HepG2 (cell line): ENCODE results near the gene BRCA1. TPM values are rescaled to one million over a fixed set of nuclear protein-coding genes. Genes with fewer than 3 reads are reported as not detected.
A peak's percentile ranks its signal among the peaks of the same experiment; 100 is the strongest.

ENCODE experiments used
- AHR ChIP-seq: IDR thresholded peaks from 2 replicates; pipeline ENCODE4 v1.6.1; 2018; ENCODE audit warnings: missing genetic modification reagents, missing compliant biosample characterization
- FOXO1 ChIP-seq: sonication (generic); formaldehyde crosslinking; IDR thresholded peaks from 2 replicates; pipeline ENCODE4 v1.4.0; 2020; ENCODE audit warnings: missing genetic modification reagents
- MED1 ChIP-seq: sonication (generic); formaldehyde crosslinking; IDR thresholded peaks from 2 replicates; pipeline ENCODE4 v1.4.0; 2020; ENCODE audit warnings: missing genetic modification reagents
- ZBTB1 ChIP-seq: sonication (generic); formaldehyde crosslinking; IDR thresholded peaks from 2 replicates; pipeline ENCODE4 v1.4.0; 2020; ENCODE audit warnings: missing genetic modification reagents, borderline replicate concordance
- ZNF44 ChIP-seq: sonication (generic); formaldehyde crosslinking; IDR thresholded peaks from 2 replicates; pipeline ENCODE4 v1.5.1; 2020; ENCODE audit warnings: mild to moderate bottlenecking, missing genetic modification reagents
- ZNF556 ChIP-seq: sonication (generic); formaldehyde crosslinking; IDR thresholded peaks from 2 replicates; pipeline ENCODE4 v1.4.0; 2020; ENCODE audit warnings: mild to moderate bottlenecking, missing genetic modification reagents, borderline replicate concordance
- ZNF619 ChIP-seq: sonication (generic); formaldehyde crosslinking; IDR thresholded peaks from 2 replicates; pipeline ENCODE4 v1.4.0; 2020; ENCODE audit warnings: mild to moderate bottlenecking, missing genetic modification reagents
- ZNF644 ChIP-seq: IDR thresholded peaks from 2 replicates; pipeline ENCODE4 v1.6.1; 2016; ENCODE audit warnings: low read depth
- ZNF777 ChIP-seq: sonication (generic); formaldehyde crosslinking; IDR thresholded peaks from 2 replicates; pipeline ENCODE4 v1.4.0; 2020; ENCODE audit warnings: missing genetic modification reagents
- ZNF850 ChIP-seq: sonication (generic); formaldehyde crosslinking; conservative IDR thresholded peaks from 2 replicates; pipeline ENCODE4 v1.9.0; 2021; ENCODE audit warnings: mild to moderate bottlenecking, missing genetic modification reagents
- ZSCAN22 ChIP-seq: sonication (generic); formaldehyde crosslinking; IDR thresholded peaks from 2 replicates; pipeline ENCODE4 v1.4.0; 2020; ENCODE audit warnings: mild to moderate bottlenecking, missing genetic modification reagents
- ZSCAN9 ChIP-seq: IDR thresholded peaks from 2 replicates; pipeline ENCODE4 v1.6.1; 2016; ENCODE audit warnings: borderline replicate concordance
- polyA plus RNA-seq, 8 experiments: library from polyadenylated mRNA; depleted of rRNA in 3 of 8; stranded (reverse) in 7 of 8; unstranded in 1 of 8; fragments of >200 nt; fragmentation: Illumina TruSeq in 4 of 8; extraction: Trizol in 4 of 8; gene quantifications; 2 replicates each; pipeline versions ENCODE4 v1.2.1 to v1.2.3, GENCODE V29; 2011 to 2016; ENCODE audit warnings: low read depth in 4 of 8, missing spikeins in 1 of 8, mixed read lengths in 1 of 8; ENCODE audit not compliant: insufficient read depth in 1 of 8
- total RNA-seq, 5 experiments: library from RNA; depleted of rRNA; stranded (reverse); fragments of >200 nt; fragmentation: Illumina TruSeq; extraction: Trizol; gene quantifications; 2 replicates each; pipeline ENCODE4 v1.2.3, GENCODE V29; 2016; ENCODE audit warnings: low read depth in 1 of 5
- TF ChIP-seq, protein P1 (sequence below): sonication (generic); formaldehyde crosslinking; IDR thresholded peaks from 2 replicates; pipeline ENCODE4 v1.4.0; 2020; ENCODE audit warnings: mild to moderate bottlenecking, missing genetic modification reagents
- TF ChIP-seq, protein P2 (sequence below): IDR thresholded peaks from 2 replicates; pipeline ENCODE4 v1.6.1; 2016; ENCODE audit warnings: mild to moderate bottlenecking
- TF ChIP-seq, protein P3 (sequence below): sonication (generic); formaldehyde crosslinking; conservative IDR thresholded peaks from 2 replicates; pipeline ENCODE4 v1.4.0; 2020; ENCODE audit warnings: missing genetic modification reagents
- TF ChIP-seq, protein P4 (sequence below): IDR thresholded peaks from 2 replicates; pipeline ENCODE4 v1.6.1; 2016; ENCODE audit warnings: missing compliant biosample characterization, missing genetic modification reagents, borderline replicate concordance
- TF ChIP-seq, protein P5 (sequence below): sonication (generic); formaldehyde crosslinking; IDR thresholded peaks from 2 replicates; pipeline ENCODE4 v1.5.0; 2020; ENCODE audit warnings: missing genetic modification reagents, mild to moderate bottlenecking, borderline replicate concordance
- TF ChIP-seq, protein P6 (sequence below): IDR thresholded peaks from 2 replicates; pipeline ENCODE4 v1.6.1; 2012; ENCODE audit warnings: low read depth, low read length, improper control_type of control experiment
- TF ChIP-seq, protein P7 (sequence below): sonication (generic); formaldehyde crosslinking; IDR thresholded peaks from 2 replicates; pipeline ENCODE4 v1.5.0; 2020; ENCODE audit warnings: missing genetic modification reagents, mild to moderate bottlenecking, borderline replicate concordance

The BRCA1 gene
- total and polyA plus RNA-seq, 2 of the 13 experiments (the other 11 are each of a cell fraction or from before 2014, with no cell fraction given) = 13.3 to 37.5 TPM

DNA sequence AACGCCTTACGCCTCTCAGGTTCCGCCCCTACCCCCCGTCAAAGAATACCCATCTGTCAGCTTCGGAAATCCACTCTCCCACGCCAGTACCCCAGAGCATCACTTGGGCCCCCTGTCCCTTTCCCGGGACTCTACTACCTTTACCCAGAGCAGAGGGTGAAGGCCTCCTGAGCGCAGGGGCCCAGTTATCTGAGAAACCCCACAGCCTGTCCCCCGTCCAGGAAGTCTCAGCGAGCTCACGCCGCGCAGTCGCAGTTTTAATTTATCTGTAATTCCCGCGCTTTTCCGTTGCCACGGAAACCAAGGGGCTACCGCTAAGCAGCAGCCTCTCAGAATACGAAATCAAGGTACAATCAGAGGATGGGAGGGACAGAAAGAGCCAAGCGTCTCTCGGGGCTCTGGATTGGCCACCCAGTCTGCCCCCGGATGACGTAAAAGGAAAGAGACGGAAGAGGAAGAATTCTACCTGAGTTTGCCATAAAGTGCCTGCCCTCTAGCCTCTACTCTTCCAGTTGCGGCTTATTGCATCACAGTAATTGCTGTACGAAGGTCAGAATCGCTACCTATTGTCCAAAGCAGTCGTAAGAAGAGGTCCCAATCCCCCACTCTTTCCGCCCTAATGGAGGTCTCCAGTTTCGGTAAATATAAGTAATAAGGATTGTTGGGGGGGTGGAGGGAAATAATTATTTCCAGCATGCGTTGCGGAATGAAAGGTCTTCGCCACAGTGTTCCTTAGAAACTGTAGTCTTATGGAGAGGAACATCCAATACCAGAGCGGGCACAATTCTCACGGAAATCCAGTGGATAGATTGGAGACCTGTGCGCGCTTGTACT lies at the start of gene BRCA1 (continued):
- TF ChIP-seq, protein P1, sequence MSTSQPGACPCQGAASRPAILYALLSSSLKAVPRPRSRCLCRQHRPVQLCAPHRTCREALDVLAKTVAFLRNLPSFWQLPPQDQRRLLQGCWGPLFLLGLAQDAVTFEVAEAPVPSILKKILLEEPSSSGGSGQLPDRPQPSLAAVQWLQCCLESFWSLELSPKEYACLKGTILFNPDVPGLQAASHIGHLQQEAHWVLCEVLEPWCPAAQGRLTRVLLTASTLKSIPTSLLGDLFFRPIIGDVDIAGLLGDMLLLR (CRISPR knock-in tag) = no peak; the same call in none of the 2 replicates
- TF ChIP-seq ZBTB1 (CRISPR knock-in tag) (no peak), ZNF44 (CRISPR knock-in tag) (no peak; the same call in 1 of the 2 replicates), ZSCAN9 (CRISPR knock-in tag) (0 out of 2 replicates have a peak, but pooled peaks have one; percentile 66), ZSCAN22 (0 out of 2 replicates have a peak, but pooled peaks have one; percentile 51), ZNF619 (CRISPR knock-in tag) (peak; percentile 96), ZNF850 (CRISPR knock-in tag) (no peak), FOXO1 (CRISPR knock-in tag) (no peak; the same call in none of the 2 replicates), ZNF556 (CRISPR knock-in tag) (no peak; the same call in 1 of the 2 replicates), AHR (CRISPR knock-in tag) (no peak; the same call in 1 of the 2 replicates), MED1 (CRISPR knock-in tag) (peak; percentile 71), ZNF777 (peak; percentile 62), ZNF644 (CRISPR knock-in tag) (0 out of 2 replicates have a peak, but pooled peaks have one; percentile 24)
- TF ChIP-seq, protein P2, sequence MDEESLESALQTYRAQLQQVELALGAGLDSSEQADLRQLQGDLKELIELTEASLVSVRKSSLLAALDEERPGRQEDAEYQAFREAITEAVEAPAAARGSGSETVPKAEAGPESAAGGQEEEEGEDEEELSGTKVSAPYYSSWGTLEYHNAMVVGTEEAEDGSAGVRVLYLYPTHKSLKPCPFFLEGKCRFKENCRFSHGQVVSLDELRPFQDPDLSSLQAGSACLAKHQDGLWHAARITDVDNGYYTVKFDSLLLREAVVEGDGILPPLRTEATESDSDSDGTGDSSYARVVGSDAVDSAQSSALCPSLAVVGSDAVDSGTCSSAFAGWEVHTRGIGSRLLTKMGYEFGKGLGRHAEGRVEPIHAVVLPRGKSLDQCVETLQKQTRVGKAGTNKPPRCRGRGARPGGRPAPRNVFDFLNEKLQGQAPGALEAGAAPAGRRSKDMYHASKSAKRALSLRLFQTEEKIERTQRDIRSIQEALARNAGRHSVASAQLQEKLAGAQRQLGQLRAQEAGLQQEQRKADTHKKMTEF = 0 out of 2 replicates have a peak, but pooled peaks have one; percentile 62
- TF ChIP-seq, protein P3, sequence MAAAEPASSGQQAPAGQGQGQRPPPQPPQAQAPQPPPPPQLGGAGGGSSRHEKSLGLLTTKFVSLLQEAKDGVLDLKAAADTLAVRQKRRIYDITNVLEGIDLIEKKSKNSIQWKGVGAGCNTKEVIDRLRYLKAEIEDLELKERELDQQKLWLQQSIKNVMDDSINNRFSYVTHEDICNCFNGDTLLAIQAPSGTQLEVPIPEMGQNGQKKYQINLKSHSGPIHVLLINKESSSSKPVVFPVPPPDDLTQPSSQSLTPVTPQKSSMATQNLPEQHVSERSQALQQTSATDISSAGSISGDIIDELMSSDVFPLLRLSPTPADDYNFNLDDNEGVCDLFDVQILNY = peak; percentile 92
- TF ChIP-seq, protein P4, sequence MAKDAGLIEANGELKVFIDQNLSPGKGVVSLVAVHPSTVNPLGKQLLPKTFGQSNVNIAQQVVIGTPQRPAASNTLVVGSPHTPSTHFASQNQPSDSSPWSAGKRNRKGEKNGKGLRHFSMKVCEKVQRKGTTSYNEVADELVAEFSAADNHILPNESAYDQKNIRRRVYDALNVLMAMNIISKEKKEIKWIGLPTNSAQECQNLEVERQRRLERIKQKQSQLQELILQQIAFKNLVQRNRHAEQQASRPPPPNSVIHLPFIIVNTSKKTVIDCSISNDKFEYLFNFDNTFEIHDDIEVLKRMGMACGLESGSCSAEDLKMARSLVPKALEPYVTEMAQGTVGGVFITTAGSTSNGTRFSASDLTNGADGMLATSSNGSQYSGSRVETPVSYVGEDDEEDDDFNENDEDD (CRISPR knock-in tag) = peak; percentile 99
- TF ChIP-seq, protein P5, sequence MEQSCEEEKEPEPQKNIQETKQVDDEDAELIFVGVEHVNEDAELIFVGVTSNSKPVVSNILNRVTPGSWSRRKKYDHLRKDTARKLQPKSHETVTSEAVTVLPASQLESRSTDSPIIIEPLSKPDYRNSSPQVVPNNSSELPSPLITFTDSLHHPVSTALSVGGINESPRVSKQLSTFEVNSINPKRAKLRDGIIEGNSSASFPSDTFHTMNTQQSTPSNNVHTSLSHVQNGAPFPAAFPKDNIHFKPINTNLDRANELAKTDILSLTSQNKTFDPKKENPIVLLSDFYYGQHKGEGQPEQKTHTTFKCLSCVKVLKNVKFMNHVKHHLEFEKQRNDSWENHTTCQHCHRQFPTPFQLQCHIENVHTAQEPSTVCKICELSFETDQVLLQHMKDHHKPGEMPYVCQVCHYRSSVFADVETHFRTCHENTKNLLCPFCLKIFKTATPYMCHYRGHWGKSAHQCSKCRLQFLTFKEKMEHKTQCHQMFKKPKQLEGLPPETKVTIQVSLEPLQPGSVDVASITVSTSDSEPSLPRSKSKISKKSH = no peak
- TF ChIP-seq, protein P6, sequence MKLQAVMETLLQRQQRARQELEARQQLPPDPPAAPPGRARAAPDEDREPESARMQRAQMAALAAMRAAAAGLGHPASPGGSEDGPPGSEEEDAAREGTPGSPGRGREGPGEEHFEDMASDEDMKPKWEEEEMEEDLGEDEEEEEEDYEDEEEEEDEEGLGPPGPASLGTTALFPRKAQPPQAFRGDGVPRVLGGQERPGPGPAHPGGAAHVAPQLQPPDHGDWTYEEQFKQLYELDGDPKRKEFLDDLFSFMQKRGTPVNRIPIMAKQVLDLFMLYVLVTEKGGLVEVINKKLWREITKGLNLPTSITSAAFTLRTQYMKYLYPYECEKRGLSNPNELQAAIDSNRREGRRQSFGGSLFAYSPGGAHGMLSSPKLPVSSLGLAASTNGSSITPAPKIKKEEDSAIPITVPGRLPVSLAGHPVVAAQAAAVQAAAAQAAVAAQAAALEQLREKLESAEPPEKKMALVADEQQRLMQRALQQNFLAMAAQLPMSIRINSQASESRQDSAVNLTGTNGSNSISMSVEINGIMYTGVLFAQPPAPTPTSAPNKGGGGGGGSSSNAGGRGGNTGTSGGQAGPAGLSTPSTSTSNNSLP = peak; percentile 85
- TF ChIP-seq, protein P7, sequence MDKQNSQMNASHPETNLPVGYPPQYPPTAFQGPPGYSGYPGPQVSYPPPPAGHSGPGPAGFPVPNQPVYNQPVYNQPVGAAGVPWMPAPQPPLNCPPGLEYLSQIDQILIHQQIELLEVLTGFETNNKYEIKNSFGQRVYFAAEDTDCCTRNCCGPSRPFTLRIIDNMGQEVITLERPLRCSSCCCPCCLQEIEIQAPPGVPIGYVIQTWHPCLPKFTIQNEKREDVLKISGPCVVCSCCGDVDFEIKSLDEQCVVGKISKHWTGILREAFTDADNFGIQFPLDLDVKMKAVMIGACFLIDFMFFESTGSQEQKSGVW (CRISPR knock-in tag) = no peak
